Gastrocnemius medialis (tissue), 4 donors: ENCODE data around the gene RBM19.

Experiments
- CTCF ChIP-seq, 5 experiments: fragments of 450-650 bp in 3 of 5; fragments of 200-600 bp in 2 of 5; sonication (generic) in 2 of 5; IDR thresholded peaks in 4 of 5; conservative IDR thresholded peaks in 1 of 5; 1 replicate in 4 of 5; 2 replicates in 1 of 5; pipeline ENCODE4 v1.5.1; 2016 to 2019; ENCODE audit warnings: antibody characterized with exemption in 5 of 5, mild to moderate bottlenecking in 3 of 5, moderate library complexity in 3 of 5
- POLR2A ChIP-seq, 2 donors: fragments of 450-650 bp; IDR thresholded peaks; one replicate each; pipeline ENCODE4 v1.6.1; 2017; ENCODE audit warnings: antibody characterized with exemption in 2 of 2, mild to moderate bottlenecking in 2 of 2, moderate library complexity in 2 of 2

GRCh38 chr12:113818283-113818682 is 147.8 kb downstream of the RBM19 start:
- TF ChIP-seq CTCF (IDR thresholded peaks at IDR 0.05 in 4 of 5, conservative IDR thresholded peaks at IDR 0.05 in 1 of 5) (no peak), POLR2A (IDR thresholded peaks at IDR 0.05) (no peak)
